K562 (cell line): ENCODE data around the gene COPS6. TPM values are rescaled to one million over a fixed set of nuclear protein-coding genes. Genes with fewer than 3 reads are reported as not detected.
A peak's percentile ranks its signal among the peaks of the same experiment; 100 is the strongest.

ENCODE experiments used
- CXXC5 ChIP-seq: fragments of 250-450 bp; sonication (Bioruptor Pico); IDR thresholded peaks from 2 replicates; pipeline ENCODE4 v1.8.0; 2022; ENCODE audit warnings: inconsistent platforms, mild to moderate bottlenecking, moderate library complexity
- ELF1 ChIP-seq: fragments of 200-800 bp; sonication (Bioruptor generic); IDR thresholded peaks from 2 replicates; pipeline ENCODE4 v1.6.1; 2016; ENCODE audit warnings: missing genetic modification characterization, missing compliant biosample characterization
- GTF2F1 ChIP-seq: IDR thresholded peaks from 2 replicates; pipeline ENCODE4 v1.6.1; 2011; ENCODE audit warnings: low read depth, low read length, improper control_type of control experiment
- HDAC8 ChIP-seq: fragments of 450-650 bp; IDR thresholded peaks from 2 replicates; pipeline ENCODE4 v1.6.1; 2016; ENCODE audit warnings: mild to moderate bottlenecking, missing genetic modification characterization, moderate library complexity, missing compliant biosample characterization
- HDGF ChIP-seq: fragments of 450-650 bp; IDR thresholded peaks from 2 replicates; pipeline ENCODE4 v1.6.1; 2016
- HMGN3 ChIP-seq: IDR thresholded peaks from 2 replicates; pipeline ENCODE4 v1.6.1; 2011; ENCODE audit warnings: borderline replicate concordance, low read depth, mild to moderate bottlenecking, mixed read lengths, low read length; ENCODE audit not compliant: insufficient read length; ENCODE audit errors: extremely low read depth
- LCOR ChIP-seq: sonication (generic); formaldehyde crosslinking; IDR thresholded peaks from 2 replicates; pipeline ENCODE4 v1.8.0; 2022; ENCODE audit warnings: mild to moderate bottlenecking, missing genetic modification reagents
- NFIX ChIP-seq: fragments of 250-450 bp; sonication (Bioruptor Pico); IDR thresholded peaks from 2 replicates; pipeline ENCODE4 v1.4.0; 2020; ENCODE audit warnings: low read depth, mild to moderate bottlenecking, moderate library complexity
- POLR2A ChIP-seq: fragments of 450-650 bp; conservative IDR thresholded peaks from 2 replicates; pipeline ENCODE4 v1.6.1; 2016
- ZBTB1 ChIP-seq: sonication (generic); formaldehyde crosslinking; IDR thresholded peaks from 2 replicates; pipeline ENCODE4 v1.8.1; 2023; ENCODE audit warnings: missing genetic modification reagents, low read depth, mild to moderate bottlenecking, borderline replicate concordance
- ZNF217 ChIP-seq: sonication (generic); formaldehyde crosslinking; IDR thresholded peaks from 2 replicates; pipeline ENCODE4 v1.8.0; 2022; ENCODE audit warnings: mild to moderate bottlenecking, missing genetic modification reagents
- polyA plus RNA-seq, 8 experiments: library from polyadenylated mRNA; depleted of rRNA in 4 of 8; stranded (reverse) in 5 of 8; unstranded in 3 of 8; fragments of >200 nt; fragmentation: Nextera tagmentation in 2 of 8; fragmentation: Illumina TruSeq in 1 of 8; extraction: Ambion mirVana in 2 of 8; extraction: Trizol in 1 of 8; gene quantifications; 2 replicates each; pipeline versions ENCODE4 v1.2.1 to v1.2.3, GENCODE V29; 2011 to 2014; ENCODE audit warnings: inconsistent platforms in 1 of 8, missing spikeins in 1 of 8
- total RNA-seq, 7 experiments: library from RNA; depleted of rRNA in 6 of 7; stranded (reverse); fragments of >200 nt in 6 of 7; fragmentation: Illumina TruSeq in 2 of 7; extraction: Trizol in 2 of 7; gene quantifications; 2 replicates each; pipeline versions ENCODE4 v1.2.1 to v1.2.3, GENCODE V29; 2011 to 2021; ENCODE audit warnings: low replicate concordance in 1 of 7
- TF ChIP-seq, protein P1 (sequence below): fragments of 250-450 bp; sonication (Bioruptor Pico); IDR thresholded peaks from 2 replicates; pipeline ENCODE4 v1.5.0; 2022; ENCODE audit warnings: mild to moderate bottlenecking
- TF ChIP-seq, protein P2 (sequence below): fragments of 250-450 bp; sonication (Bioruptor Pico); IDR thresholded peaks from 2 replicates; pipeline ENCODE4 v1.5.0; 2020; ENCODE audit warnings: mild to moderate bottlenecking, borderline replicate concordance
- TF ChIP-seq, protein P3 (sequence below): fragments of 450-650 bp; IDR thresholded peaks from 2 replicates; pipeline ENCODE4 v1.6.1; 2018; ENCODE audit warnings: mild to moderate bottlenecking, low read depth; ENCODE audit not compliant: partially characterized antibody
- TF ChIP-seq, protein P4 (sequence below): sonication (generic); formaldehyde crosslinking; IDR thresholded peaks from 2 replicates; pipeline ENCODE4 v1.8.0; 2023; ENCODE audit warnings: mild to moderate bottlenecking, missing genetic modification reagents

The COPS6 gene
- total and polyA plus RNA-seq, 9 of the 15 experiments (the other 6 are each of a cell fraction or from before 2014, with no cell fraction given) = 63.0 to 331 (median 168) TPM

DNA sequence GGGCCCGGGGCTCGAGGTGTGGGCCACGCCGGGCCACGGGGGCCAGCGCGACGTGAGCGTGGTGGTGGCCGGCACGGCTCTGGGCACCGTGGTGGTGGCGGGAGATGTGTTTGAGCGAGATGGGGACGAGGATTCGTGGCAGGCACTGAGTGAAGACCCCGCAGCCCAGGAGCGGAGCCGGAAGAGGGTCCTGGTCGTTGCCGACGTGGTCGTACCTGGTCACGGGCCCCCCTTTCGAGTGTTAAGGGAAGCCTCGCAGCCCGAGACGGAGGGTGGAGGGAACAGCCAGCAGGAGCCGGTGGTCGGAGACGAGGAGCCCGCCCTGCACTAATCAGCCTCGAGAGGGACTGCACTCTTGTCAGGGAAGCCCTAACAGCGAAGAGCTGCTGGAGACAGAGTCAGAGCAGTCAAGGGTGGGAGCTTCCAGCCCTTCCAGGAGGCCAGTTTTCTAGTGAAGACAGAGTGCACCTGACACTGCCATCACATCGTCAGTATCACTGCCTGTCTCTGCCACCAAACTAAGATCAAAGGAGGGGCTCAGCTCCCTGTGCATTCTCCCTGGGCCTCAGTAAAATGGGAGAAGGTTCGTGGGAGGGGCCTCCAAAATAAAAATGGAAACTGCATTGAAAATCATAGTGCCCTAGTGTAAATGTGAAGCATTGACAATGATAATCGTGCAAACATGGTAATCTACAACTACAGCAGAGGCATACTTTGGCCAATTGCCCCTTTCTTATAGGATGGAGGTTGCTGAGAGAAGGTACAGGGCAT, 39.3 kb downstream of the COPS6 start (continued):
- TF ChIP-seq, protein P1, sequence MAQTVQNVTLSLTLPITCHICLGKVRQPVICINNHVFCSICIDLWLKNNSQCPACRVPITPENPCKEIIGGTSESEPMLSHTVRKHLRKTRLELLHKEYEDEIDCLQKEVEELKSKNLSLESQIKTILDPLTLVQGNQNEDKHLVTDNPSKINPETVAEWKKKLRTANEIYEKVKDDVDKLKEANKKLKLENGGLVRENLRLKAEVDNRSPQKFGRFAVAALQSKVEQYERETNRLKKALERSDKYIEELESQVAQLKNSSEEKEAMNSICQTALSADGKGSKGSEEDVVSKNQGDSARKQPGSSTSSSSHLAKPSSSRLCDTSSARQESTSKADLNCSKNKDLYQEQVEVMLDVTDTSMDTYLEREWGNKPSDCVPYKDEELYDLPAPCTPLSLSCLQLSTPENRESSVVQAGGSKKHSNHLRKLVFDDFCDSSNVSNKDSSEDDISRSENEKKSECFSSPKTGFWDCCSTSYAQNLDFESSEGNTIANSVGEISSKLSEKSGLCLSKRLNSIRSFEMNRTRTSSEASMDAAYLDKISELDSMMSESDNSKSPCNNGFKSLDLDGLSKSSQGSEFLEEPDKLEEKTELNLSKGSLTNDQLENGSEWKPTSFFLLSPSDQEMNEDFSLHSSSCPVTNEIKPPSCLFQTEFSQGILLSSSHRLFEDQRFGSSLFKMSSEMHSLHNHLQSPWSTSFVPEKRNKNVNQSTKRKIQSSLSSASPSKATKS (CRISPR knock-in tag) = no peak
- TF ChIP-seq, protein P2, sequence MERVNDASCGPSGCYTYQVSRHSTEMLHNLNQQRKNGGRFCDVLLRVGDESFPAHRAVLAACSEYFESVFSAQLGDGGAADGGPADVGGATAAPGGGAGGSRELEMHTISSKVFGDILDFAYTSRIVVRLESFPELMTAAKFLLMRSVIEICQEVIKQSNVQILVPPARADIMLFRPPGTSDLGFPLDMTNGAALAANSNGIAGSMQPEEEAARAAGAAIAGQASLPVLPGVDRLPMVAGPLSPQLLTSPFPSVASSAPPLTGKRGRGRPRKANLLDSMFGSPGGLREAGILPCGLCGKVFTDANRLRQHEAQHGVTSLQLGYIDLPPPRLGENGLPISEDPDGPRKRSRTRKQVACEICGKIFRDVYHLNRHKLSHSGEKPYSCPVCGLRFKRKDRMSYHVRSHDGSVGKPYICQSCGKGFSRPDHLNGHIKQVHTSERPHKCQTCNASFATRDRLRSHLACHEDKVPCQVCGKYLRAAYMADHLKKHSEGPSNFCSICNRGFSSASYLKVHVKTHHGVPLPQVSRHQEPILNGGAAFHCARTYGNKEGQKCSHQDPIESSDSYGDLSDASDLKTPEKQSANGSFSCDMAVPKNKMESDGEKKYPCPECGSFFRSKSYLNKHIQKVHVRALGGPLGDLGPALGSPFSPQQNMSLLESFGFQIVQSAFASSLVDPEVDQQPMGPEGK (CRISPR knock-in tag) = no peak
- no peak for TF ChIP-seq HDGF
- no peak for TF ChIP-seq ELF1
- no peak for TF ChIP-seq CXXC5 (CRISPR knock-in tag)
- no peak for TF ChIP-seq HDAC8
- TF ChIP-seq, protein P3, sequence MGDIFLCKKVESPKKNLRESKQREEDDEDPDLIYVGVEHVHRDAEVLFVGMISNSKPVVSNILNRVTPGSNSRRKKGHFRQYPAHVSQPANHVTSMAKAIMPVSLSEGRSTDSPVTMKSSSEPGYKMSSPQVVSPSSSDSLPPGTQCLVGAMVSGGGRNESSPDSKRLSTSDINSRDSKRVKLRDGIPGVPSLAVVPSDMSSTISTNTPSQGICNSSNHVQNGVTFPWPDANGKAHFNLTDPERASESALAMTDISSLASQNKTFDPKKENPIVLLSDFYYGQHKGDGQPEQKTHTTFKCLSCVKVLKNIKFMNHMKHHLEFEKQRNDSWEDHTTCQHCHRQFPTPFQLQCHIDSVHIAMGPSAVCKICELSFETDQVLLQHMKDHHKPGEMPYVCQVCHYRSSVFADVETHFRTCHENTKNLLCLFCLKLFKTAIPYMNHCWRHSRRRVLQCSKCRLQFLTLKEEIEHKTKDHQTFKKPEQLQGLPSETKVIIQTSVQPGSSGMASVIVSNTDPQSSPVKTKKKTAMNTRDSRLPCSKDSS = no peak
- TF ChIP-seq POLR2A = no peak
- TF ChIP-seq ZBTB1 (CRISPR knock-in tag) = 0 out of 2 replicates have a peak, but pooled peaks have one; percentile 46
- TF ChIP-seq, protein P4, sequence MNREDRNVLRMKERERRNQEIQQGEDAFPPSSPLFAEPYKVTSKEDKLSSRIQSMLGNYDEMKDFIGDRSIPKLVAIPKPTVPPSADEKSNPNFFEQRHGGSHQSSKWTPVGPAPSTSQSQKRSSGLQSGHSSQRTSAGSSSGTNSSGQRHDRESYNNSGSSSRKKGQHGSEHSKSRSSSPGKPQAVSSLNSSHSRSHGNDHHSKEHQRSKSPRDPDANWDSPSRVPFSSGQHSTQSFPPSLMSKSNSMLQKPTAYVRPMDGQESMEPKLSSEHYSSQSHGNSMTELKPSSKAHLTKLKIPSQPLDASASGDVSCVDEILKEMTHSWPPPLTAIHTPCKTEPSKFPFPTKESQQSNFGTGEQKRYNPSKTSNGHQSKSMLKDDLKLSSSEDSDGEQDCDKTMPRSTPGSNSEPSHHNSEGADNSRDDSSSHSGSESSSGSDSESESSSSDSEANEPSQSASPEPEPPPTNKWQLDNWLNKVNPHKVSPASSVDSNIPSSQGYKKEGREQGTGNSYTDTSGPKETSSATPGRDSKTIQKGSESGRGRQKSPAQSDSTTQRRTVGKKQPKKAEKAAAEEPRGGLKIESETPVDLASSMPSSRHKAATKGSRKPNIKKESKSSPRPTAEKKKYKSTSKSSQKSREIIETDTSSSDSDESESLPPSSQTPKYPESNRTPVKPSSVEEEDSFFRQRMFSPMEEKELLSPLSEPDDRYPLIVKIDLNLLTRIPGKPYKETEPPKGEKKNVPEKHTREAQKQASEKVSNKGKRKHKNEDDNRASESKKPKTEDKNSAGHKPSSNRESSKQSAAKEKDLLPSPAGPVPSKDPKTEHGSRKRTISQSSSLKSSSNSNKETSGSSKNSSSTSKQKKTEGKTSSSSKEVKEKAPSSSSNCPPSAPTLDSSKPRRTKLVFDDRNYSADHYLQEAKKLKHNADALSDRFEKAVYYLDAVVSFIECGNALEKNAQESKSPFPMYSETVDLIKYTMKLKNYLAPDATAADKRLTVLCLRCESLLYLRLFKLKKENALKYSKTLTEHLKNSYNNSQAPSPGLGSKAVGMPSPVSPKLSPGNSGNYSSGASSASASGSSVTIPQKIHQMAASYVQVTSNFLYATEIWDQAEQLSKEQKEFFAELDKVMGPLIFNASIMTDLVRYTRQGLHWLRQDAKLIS (CRISPR knock-in tag) = peak; percentile 23; the same call in 1 of the 2 replicates
- TF ChIP-seq HMGN3 = peak; percentile 12
- TF ChIP-seq LCOR (CRISPR knock-in tag) = no peak
- no peak for TF ChIP-seq ZNF217 (CRISPR knock-in tag)
- TF ChIP-seq NFIX = no peak
- TF ChIP-seq GTF2F1 = no peak
